ENCODE data around the gene KRTAP5-2. TPM values are rescaled to one million over a fixed set of nuclear protein-coding genes. Genes with fewer than 3 reads are reported as not detected.
A peak's percentile ranks its signal among the peaks of the same experiment; 100 is the strongest.

Gene KRTAP5-2
- polyA plus RNA-seq, 6 donors from 2014 or later, result not detected

DNA sequence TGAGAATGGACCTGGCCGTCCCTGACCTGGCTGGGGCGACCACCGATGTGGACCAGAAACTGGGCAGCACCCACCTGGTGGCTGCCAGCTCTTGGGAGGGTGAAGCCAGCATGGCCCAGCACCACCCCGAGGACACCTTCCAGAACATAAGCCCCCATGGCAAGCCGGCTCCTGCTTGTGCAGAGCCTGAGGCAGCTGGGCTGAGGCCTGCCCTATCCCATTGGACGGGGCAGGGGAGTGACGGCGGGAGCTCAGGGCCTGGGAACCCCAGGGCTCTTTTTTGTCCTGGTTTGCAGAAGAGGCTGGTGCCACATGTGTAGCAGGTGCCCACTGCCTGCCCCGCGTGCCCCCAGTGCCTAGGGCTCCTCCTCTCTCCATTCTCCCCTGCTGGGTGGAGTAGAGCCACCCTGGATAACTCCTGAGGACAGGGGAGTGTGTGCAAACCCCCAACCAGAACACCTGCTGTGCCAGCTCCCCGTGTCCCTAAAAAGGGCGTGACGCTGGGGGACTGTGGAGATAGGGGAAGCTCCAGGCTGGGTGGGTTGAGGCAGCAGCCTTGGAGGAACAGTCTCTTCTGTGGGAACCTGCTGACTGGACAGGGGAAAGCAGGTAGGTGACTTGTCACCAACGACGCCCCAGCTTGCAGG lies 38.0 kb downstream of the KRTAP5-2 start:
- Mint-ChIP-seq H3K4me1 (no peaks in the 10 kb centered on the region), H3K27me3 (peaks cover 5 to 60% (median 25%) of the 10 kb centered on the region in 3 donors), H3K27ac (no peak overlapping the region), H3K4me3 (peak overlapping the region in 1 of 8 donors; percentile 53), H3K36me3 (no peaks in the 10 kb centered on the region), H3K9me3 (no peaks in the 10 kb centered on the region)
- DNase-seq (no peak), ATAC-seq (ENCODE audit: low read depth in 2 of 2) (no peak)

GRCh38 chr11:1559111-1559951 lies 38.8 kb downstream of the KRTAP5-2 start:
- Mint-ChIP-seq H3K27me3 (peaks cover 5 to 63% (median 33%) of the 10 kb centered on the region in 3 donors), H3K27ac (peak overlapping the region in 2 of 6 donors; percentile 56 to 69), H3K36me3 (no peaks in the 10 kb centered on the region), H3K4me3 (peak overlapping the region in 1 of 8 donors; percentile 53), H3K4me1 (no peaks in the 10 kb centered on the region), H3K9me3 (no peaks in the 10 kb centered on the region)
- ATAC-seq (ENCODE audit: low read depth in 2 of 2) (peak; percentile 46 to 51), DNase-seq (no peak)

DNA sequence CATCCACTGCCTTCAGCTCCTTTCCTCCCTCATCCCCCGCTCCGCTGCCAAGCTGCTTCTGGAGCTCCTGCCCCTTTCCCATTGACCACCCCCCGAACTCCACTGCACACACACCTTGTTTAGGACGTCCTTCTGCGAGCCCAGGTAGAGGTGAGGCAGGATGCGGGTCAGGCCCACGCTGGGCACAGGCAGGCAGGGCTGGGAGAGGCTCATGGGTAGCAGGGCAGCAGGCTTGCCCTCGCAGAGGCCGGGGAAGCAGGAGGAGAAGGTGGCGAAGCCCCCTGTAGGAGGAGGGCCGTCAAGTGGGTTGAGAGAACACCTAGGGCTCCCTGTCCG lies 39.4 kb downstream of the KRTAP5-2 start:
- Mint-ChIP-seq H3K9me3 (no peaks in the 10 kb centered on the region), H3K4me1 (no peaks in the 10 kb centered on the region), H3K36me3 (no peaks in the 10 kb centered on the region), H3K27ac (peak overlapping the region in 2 of 6 donors; percentile 56 to 69), H3K4me3 (no peak overlapping the region), H3K27me3 (peaks cover 7 to 68% (median 39%) of the 10 kb centered on the region in 3 donors)
- DNase-seq (no peak), ATAC-seq (ENCODE audit: low read depth in 2 of 2) (no peak)

DNA sequence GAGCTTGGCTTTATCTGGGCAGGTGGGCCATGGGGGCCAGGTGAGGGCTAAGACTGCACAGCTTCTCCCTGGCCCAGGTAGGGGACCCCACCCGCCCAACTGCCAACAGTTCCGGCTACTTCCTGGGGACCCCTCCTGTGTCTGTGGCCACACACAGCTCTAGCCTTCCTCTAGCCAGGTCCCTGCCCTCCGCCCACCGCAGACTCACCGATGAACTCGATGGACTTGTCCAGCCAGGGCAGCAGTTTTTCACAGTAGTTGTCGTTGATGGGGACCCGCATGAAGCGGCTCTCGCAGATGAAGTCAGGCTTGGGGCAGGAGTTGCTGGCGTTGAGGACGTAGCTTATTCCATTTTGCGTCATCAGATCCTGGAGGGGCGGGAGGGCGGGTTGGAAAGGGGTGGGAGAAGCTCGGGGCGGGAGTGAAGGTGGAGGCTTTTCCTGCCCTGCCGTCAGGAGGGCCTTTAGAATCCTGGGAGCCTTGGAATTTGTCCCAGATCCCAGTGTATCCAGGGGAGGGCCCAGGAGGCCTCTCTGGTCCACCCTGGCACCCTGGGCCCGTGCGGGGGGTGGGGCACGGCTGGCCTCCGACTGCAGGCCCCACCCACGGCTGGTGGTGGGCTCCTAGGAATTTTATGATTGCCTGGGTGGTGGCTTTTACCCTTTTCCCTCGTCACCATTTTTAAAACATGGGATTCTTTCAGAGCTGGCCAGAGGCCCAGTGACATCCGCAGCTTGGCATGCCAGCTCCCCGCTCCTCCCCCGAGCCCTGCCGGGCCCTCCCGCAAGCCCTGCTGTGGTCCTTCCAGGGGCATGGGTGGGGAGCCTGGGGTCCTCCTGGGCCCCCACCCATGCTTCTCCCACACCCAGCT lies 40.0 kb downstream of the KRTAP5-2 start:
- peak overlapping the region in 1 of 6 donors; percentile 69 for H3K27ac Mint-ChIP-seq
- peaks cover 13 to 68% (median 43%) of the 10 kb centered on the region in 3 donors for H3K27me3 Mint-ChIP-seq
- H3K36me3 Mint-ChIP-seq, result no peaks in the 10 kb centered on the region
- H3K9me3 Mint-ChIP-seq, result no peaks in the 10 kb centered on the region
- H3K4me1 Mint-ChIP-seq, result no peaks in the 10 kb centered on the region
- ATAC-seq (ENCODE audit: low read depth in 2 of 2), result no peak
- no peak overlapping the region for H3K4me3 Mint-ChIP-seq
- DNase-seq, result no peak

GRCh38 chr11:1557051-1557884 lies 40.8 kb downstream of the KRTAP5-2 start:
- Mint-ChIP-seq H3K9me3 (no peaks in the 10 kb centered on the region), H3K4me1 (no peaks in the 10 kb centered on the region)

GRCh38 chr11:1556278-1556902 lies 41.7 kb downstream of the KRTAP5-2 start:
- ATAC-seq (ENCODE audit: low read depth in 2 of 2), result no peak
- Mint-ChIP-seq H3K36me3 (no peaks in the 10 kb centered on the region), H3K27me3 (peaks cover 8 to 67% (median 59%) of the 10 kb centered on the region in 3 donors), H3K27ac (peak overlapping the region in 1 of 6 donors; percentile 41), H3K4me3 (no peak overlapping the region), H3K4me1 (no peaks in the 10 kb centered on the region), H3K9me3 (no peaks in the 10 kb centered on the region)
- no peak for DNase-seq

More at GRCh38 chr11:1557051-1557884, 40.8 kb downstream of the KRTAP5-2 start:
- Mint-ChIP-seq H3K36me3 (no peaks in the 10 kb centered on the region), H3K4me3 (no peak overlapping the region), H3K27ac (peak overlapping the region in 2 of 6 donors; percentile 45 to 54), H3K27me3 (peaks cover 9 to 68% (median 52%) of the 10 kb centered on the region in 3 donors)
- DNase-seq (no peak), ATAC-seq (ENCODE audit: low read depth in 2 of 2) (no peak)

- Mint-ChIP-seq H3K36me3 (no peaks in the 10 kb centered on the region), H3K27ac (peak overlapping the region in 1 of 6 donors; percentile 41), H3K9me3 (no peaks in the 10 kb centered on the region), H3K4me3 (no peak overlapping the region), H3K4me1 (no peaks in the 10 kb centered on the region), H3K27me3 (peaks cover 8 to 65% (median 60%) of the 10 kb centered on the region in 3 donors)
- ATAC-seq (ENCODE audit: low read depth in 2 of 2), result no peak
- no peak for DNase-seq
These were observed 42.4 kb downstream of the KRTAP5-2 start for GRCh38 chr11:1555713-1556153.

DNA sequence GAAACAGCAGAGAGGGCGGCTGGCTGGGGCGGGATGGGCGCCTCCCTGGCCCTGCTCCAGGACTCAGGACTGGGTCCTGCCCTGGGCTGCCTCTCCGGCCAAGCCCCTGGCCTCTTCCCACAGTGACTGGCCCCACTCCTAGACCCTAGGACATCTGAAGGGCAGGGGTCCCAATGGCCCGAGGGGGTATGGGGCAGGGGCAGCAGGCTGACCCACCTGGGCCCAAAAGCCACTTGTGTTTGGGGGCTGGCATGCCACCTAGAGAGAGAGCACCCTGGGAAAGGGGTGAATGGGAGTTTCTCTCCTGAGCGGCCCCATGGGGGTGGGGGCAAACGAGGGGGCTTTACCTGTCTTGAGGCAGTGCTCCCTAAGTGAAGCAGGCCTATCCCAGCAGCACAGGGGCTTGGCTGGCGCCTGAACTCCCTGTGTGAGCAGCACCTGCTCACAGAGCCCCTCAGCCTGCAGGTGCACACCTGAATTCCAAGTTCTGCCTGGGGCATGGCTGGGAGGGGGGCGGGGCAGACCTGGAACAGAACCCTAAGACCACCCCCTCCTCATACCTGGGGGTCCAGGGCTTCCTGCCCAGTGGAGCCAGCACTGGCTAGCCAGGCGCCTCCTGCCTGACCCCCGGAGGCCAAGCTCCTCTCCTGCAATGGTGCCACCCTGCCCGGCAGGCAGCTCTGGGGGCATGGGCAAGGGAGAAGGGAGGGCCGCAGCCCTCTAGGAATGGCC lies 42.9 kb downstream of the KRTAP5-2 start:
- Mint-ChIP-seq H3K36me3 (no peaks in the 10 kb centered on the region), H3K4me3 (no peak overlapping the region), H3K4me1 (peaks cover 0 to 4% (median 0%) of the 10 kb centered on the region in 3 donors)

DNA sequence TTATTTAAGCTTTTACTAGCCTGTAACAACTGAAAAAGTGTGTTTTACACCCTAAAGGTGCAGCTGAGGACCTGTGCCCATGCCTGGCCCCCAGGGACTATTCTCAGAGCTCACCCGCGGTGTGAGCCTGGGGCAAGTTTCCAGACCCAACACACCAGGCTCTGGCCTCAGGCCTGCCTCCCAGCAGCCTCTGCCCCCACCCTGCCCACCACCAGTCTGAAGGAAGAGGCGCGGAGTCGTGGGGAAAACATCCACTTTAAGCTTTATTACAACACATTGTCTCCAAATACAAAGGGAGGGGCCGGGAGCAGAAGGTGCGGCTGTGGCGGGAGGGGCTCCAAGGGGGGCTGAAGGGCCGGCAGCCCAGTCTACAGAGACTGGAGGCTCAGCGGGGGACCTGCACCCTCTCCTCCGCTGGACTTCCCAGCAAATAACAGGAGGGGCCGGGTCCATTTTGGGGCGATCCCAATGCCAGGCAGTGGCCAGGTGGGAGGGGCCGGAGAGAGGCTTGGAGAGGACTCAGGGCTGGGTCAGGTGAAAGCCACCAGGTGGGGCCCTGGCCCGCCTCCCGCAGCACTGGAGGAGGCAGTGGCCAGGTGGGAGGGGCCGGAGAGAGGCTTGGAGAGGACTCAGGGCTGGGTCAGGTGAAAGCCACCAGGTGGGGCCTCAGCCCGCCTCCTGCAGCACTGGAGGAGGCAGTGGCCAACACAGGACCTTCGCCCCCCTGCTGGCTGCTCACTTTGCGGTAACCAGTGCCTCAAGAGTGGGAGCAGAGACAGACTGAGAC lies 44.1 kb downstream of the KRTAP5-2 start:
- Mint-ChIP-seq H3K36me3 (no peaks in the 10 kb centered on the region), H3K27ac (peak overlapping the region in 1 of 6 donors; percentile 26), H3K4me1 (peaks cover 0 to 8% (median 3%) of the 10 kb centered on the region in 3 donors), H3K9me3 (no peaks in the 10 kb centered on the region), H3K27me3 (peaks cover 8 to 75% (median 74%) of the 10 kb centered on the region in 3 donors), H3K4me3 (no peak overlapping the region)
- DNase-seq, result no peak
- ATAC-seq (ENCODE audit: low read depth in 2 of 2), result no peak

More for the DNA sequence above, 42.9 kb downstream of the KRTAP5-2 start:
- peak overlapping the region in 1 of 6 donors; percentile 41 for H3K27ac Mint-ChIP-seq
- H3K27me3 Mint-ChIP-seq, result peaks cover 8 to 71% (median 65%) of the 10 kb centered on the region in 3 donors
- no peak for ATAC-seq (ENCODE audit: low read depth in 2 of 2)
- no peak for DNase-seq
- no peaks in the 10 kb centered on the region for H3K9me3 Mint-ChIP-seq

- Mint-ChIP-seq H3K9me3 (peaks cover 0 to 1% (median 0%) of the 10 kb centered on the region in 7 donors), H3K27ac (peak overlapping the region in 1 of 6 donors; percentile 49), H3K27me3 (peaks cover 8 to 80% (median 61%) of the 10 kb centered on the region in 3 donors), H3K36me3 (no peaks in the 10 kb centered on the region), H3K4me3 (peak overlapping the region in 5 of 8 donors; percentile 28 to 82 (median 64)), H3K4me1 (peaks cover 10 to 20% (median 16%) of the 10 kb centered on the region in 3 donors)
- DNase-seq (no peak), ATAC-seq (ENCODE audit: low read depth in 2 of 2) (no peak)
These were observed 48.5 kb downstream of the KRTAP5-2 start for GRCh38 chr11:1549338-1550330.

Measured in naive B cell (primary cell).